ENCODE results near the gene DEDD.

DNA sequence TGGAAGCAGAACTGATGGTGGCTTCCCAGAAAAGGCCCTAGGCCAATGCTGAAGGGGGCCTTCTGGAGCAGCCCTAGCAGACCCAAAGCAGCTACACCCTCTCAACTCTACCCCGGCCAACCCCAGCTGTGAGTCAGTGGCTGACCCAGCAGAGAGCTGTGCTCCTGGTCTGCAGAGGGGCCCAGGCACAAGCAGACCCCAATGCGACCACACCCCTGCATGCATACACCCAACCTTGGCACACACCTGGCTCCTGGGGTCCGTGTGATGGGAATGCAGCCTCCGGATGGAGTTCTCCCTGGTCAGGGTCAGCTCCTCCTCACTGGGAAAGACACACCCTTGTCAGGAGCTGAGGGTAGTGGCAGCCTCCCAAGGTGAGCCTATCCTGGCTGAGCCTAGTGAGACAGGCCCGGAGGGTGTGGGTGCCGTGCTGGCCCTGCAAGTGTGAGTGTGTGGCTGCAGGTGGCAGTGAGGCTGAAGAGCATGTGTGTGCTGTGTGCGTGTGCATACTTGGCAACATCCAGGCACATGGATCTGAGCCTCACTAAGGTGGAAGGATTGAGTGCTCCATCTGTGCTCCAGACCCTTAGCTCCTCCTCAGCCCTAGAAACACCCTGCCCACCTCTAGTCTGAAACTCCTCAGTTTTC is 58.9 kb downstream of the DEDD start:
- TF ChIP-seq, protein P1, sequence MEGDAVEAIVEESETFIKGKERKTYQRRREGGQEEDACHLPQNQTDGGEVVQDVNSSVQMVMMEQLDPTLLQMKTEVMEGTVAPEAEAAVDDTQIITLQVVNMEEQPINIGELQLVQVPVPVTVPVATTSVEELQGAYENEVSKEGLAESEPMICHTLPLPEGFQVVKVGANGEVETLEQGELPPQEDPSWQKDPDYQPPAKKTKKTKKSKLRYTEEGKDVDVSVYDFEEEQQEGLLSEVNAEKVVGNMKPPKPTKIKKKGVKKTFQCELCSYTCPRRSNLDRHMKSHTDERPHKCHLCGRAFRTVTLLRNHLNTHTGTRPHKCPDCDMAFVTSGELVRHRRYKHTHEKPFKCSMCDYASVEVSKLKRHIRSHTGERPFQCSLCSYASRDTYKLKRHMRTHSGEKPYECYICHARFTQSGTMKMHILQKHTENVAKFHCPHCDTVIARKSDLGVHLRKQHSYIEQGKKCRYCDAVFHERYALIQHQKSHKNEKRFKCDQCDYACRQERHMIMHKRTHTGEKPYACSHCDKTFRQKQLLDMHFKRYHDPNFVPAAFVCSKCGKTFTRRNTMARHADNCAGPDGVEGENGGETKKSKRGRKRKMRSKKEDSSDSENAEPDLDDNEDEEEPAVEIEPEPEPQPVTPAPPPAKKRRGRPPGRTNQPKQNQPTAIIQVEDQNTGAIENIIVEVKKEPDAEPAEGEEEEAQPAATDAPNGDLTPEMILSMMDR (IDR thresholded peaks at IDR 0.05): peak in 2 of 6 experiments; percentile 28 to 36
- no peak for TF ChIP-seq POLR2A (IDR thresholded peaks at IDR 0.05)

Measured in Peyer's patch (tissue), 4 donors.